ENCODE results near the gene RTRAF. TPM values are rescaled to one million over a fixed set of nuclear protein-coding genes. Genes with fewer than 3 reads are reported as not detected.

Gene RTRAF
- total RNA-seq, 1 experiment from 2014 or later = 93.7 TPM

DNA sequence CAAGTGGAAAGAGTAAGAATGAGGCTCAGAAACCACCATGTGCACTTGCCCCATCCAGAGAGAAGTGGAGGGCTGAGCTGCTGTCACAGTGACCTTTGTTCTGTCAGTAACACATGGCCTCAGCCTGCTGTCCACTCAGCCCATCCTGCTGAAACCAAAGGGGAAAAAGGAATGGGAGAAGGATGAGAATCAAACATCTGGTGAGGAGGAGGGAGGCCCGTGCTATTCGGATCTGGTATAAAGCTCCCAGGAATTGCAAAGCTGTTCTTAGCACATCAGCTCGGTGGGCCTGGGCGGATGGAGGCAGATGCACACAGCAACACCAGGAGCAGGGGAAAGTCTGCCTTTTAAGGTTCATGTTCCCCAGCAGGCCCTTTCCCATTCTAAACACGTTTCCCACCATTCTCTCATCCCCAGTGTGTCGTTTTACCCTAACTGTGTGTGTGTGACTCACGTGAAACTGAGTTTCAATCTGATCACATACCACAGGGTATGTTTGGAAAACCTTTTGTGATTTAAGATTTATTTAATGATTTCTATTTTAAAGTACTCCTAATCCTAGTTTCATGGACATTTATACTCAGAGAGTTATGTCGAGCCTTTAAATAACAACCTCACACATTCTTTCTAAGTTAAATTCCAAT is 36.8 kb downstream of the RTRAF start:
- intact Hi-C loops (cut with micrococcal nuclease; ENCODE audit: unreplicated experiment) (no loop called here), in situ Hi-C loops (cut with HindIII; ENCODE audit: low pct_unique_long_range_greater_than_20kb, low sequenced_read_pairs) (no loop called here)
- no peak overlapping the region for H3K27ac ChIP-seq (ENCODE audit: low read length)
- DNase-seq (ENCODE audit: low read depth, low spot score) (no peak), ATAC-seq (no peak)
- H3K36me3 ChIP-seq (ENCODE audit: control insufficient read depth, insufficient read depth, low read length) = no peaks in the 10 kb centered on the region
- H3K9me3 ChIP-seq (ENCODE audit: control insufficient read depth, insufficient read depth, low read depth, low read length) = no peaks in the 10 kb centered on the region
- no peak overlapping the region for H3K4me3 ChIP-seq (ENCODE audit: low read depth in 2 of 2, low read length in 2 of 2)
- POLR2A ChIA-PET = no interaction called here
- no peaks in the 10 kb centered on the region for H3K4me1 ChIP-seq (ENCODE audit: control insufficient read depth, insufficient read depth, low read length)
- TF ChIP-seq, protein P1, sequence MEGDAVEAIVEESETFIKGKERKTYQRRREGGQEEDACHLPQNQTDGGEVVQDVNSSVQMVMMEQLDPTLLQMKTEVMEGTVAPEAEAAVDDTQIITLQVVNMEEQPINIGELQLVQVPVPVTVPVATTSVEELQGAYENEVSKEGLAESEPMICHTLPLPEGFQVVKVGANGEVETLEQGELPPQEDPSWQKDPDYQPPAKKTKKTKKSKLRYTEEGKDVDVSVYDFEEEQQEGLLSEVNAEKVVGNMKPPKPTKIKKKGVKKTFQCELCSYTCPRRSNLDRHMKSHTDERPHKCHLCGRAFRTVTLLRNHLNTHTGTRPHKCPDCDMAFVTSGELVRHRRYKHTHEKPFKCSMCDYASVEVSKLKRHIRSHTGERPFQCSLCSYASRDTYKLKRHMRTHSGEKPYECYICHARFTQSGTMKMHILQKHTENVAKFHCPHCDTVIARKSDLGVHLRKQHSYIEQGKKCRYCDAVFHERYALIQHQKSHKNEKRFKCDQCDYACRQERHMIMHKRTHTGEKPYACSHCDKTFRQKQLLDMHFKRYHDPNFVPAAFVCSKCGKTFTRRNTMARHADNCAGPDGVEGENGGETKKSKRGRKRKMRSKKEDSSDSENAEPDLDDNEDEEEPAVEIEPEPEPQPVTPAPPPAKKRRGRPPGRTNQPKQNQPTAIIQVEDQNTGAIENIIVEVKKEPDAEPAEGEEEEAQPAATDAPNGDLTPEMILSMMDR (IDR thresholded peaks at IDR 0.05) = no peak
- TF ChIP-seq, protein P2, sequence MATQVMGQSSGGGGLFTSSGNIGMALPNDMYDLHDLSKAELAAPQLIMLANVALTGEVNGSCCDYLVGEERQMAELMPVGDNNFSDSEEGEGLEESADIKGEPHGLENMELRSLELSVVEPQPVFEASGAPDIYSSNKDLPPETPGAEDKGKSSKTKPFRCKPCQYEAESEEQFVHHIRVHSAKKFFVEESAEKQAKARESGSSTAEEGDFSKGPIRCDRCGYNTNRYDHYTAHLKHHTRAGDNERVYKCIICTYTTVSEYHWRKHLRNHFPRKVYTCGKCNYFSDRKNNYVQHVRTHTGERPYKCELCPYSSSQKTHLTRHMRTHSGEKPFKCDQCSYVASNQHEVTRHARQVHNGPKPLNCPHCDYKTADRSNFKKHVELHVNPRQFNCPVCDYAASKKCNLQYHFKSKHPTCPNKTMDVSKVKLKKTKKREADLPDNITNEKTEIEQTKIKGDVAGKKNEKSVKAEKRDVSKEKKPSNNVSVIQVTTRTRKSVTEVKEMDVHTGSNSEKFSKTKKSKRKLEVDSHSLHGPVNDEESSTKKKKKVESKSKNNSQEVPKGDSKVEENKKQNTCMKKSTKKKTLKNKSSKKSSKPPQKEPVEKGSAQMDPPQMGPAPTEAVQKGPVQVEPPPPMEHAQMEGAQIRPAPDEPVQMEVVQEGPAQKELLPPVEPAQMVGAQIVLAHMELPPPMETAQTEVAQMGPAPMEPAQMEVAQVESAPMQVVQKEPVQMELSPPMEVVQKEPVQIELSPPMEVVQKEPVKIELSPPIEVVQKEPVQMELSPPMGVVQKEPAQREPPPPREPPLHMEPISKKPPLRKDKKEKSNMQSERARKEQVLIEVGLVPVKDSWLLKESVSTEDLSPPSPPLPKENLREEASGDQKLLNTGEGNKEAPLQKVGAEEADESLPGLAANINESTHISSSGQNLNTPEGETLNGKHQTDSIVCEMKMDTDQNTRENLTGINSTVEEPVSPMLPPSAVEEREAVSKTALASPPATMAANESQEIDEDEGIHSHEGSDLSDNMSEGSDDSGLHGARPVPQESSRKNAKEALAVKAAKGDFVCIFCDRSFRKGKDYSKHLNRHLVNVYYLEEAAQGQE (IDR thresholded peaks at IDR 0.05; ENCODE audit: insufficient read depth in 1 of 2, low read depth in 2 of 2, low read length in 1 of 2) = no peak
- TF ChIP-seq SIN3A (IDR thresholded peaks at IDR 0.05; ENCODE audit: borderline replicate concordance, insufficient read depth, low read depth, low read length) (no peak), TCF7L2 (IDR thresholded peaks at IDR 0.05; ENCODE audit: low read depth, low read length) (no peak), POLR2AphosphoS5 (IDR thresholded peaks at IDR 0.05; ENCODE audit: low read depth, low read length) (no peak)
- no peaks in the 10 kb centered on the region for H3K27me3 ChIP-seq (ENCODE audit: control insufficient read depth, insufficient read depth, low read length)
- CTCF ChIA-PET = no interaction called here
- BruUV-seq (replicated peaks) = no TSS peak

DNA sequence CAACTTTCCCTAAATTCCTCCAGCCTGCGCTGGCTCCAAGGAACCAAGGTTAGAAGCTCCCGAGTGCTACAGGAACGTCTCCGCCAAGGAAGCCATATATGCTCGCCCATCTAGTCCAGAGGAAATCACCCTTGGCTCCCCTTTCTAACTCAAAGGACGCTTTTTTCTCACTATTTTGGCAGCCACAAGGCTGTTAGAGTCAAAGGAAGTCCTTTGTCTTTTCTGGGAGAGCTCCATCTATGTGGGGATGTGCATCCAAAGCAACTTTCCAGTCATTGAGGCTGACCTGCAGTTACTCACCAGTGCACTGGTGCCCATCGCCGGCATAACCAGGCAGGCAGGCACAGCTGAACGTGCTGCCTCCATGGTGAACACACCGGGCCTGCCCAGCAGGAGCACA is 37.6 kb downstream of the RTRAF start:
- ChIA-PET CTCF (no interaction called here), POLR2A (no interaction called here)
- no peak overlapping the region for H3K27ac ChIP-seq (ENCODE audit: low read length)
- H3K36me3 ChIP-seq (ENCODE audit: control insufficient read depth, insufficient read depth, low read length) = no peaks in the 10 kb centered on the region
- H3K27me3 ChIP-seq (ENCODE audit: control insufficient read depth, insufficient read depth, low read length) = no peaks in the 10 kb centered on the region
- TF ChIP-seq, protein P1 (IDR thresholded peaks at IDR 0.05) = no peak
- TF ChIP-seq POLR2AphosphoS5 (IDR thresholded peaks at IDR 0.05; ENCODE audit: low read depth, low read length) (no peak), SIN3A (IDR thresholded peaks at IDR 0.05; ENCODE audit: borderline replicate concordance, insufficient read depth, low read depth, low read length) (no peak), TCF7L2 (IDR thresholded peaks at IDR 0.05; ENCODE audit: low read depth, low read length) (no peak)
- TF ChIP-seq, protein P2 (IDR thresholded peaks at IDR 0.05; ENCODE audit: insufficient read depth in 1 of 2, low read depth in 2 of 2, low read length in 1 of 2) = no peak
- ATAC-seq (no peak), DNase-seq (ENCODE audit: low read depth, low spot score) (no peak)
- in situ Hi-C loops (cut with HindIII; ENCODE audit: low pct_unique_long_range_greater_than_20kb, low sequenced_read_pairs) (no loop called here), intact Hi-C loops (cut with micrococcal nuclease; ENCODE audit: unreplicated experiment) (no loop called here)
- H3K9me3 ChIP-seq (ENCODE audit: control insufficient read depth, insufficient read depth, low read depth, low read length) = no peaks in the 10 kb centered on the region
- no TSS peak for BruUV-seq (replicated peaks)
- no peak overlapping the region for H3K4me3 ChIP-seq (ENCODE audit: low read depth in 2 of 2, low read length in 2 of 2)
- H3K4me1 ChIP-seq (ENCODE audit: control insufficient read depth, insufficient read depth, low read length) = no peaks in the 10 kb centered on the region
